ENCODE measurements around the gene RELA. TPM values are rescaled to one million over a fixed set of nuclear protein-coding genes. Genes with fewer than 3 reads are reported as not detected.
"Not testable (repeated sequence)": the region's sequence is repeated elsewhere in the genome, so short reads cannot be mapped to it uniquely, and the experiment has no call there.

Gene RELA
- polyA plus RNA-seq, 4 donors, result 32.2 to 46.9 (median 36.7) TPM

GRCh38 chr11:65641297-65642013 lies 21.3 kb downstream of the RELA start:
- Histone ChIP-seq H3K27ac (ENCODE audit: low read depth in 1 of 3, low read length in 2 of 3) (peak overlapping the region in 1 of 3 donors; percentile 79), H3K4me1 (ENCODE audit: control insufficient read depth in 3 of 3, insufficient read depth in 2 of 3, low read depth in 1 of 3, low read length in 2 of 3) (peaks cover 0 to 38% (median 2%) of the 10 kb centered on the region in 3 donors), H3K36me3 (ENCODE audit: control insufficient read depth in 3 of 3, insufficient read depth in 2 of 3, low read depth in 1 of 3, low read length in 3 of 3) (peaks cover 3 to 59% (median 11%) of the 10 kb centered on the region in 3 donors), H3K9me3 (ENCODE audit: control insufficient read depth in 2 of 2, insufficient read depth in 1 of 2, low read depth in 1 of 2, low read length in 1 of 2) (no peaks in the 10 kb centered on the region), H3K4me3 (ENCODE audit: low read depth in 1 of 3, low read length in 3 of 3) (peak overlapping the region in 2 of 3 donors; percentile 31 to 40), H3K27me3 (ENCODE audit: control insufficient read depth in 3 of 3, insufficient read depth in 3 of 3, low read length in 3 of 3) (peaks cover 0 to 15% (median 0%) of the 10 kb centered on the region in 3 donors)
- DNase-seq (no peak), FAIRE-seq (no peak)
- 70 to 76% (median 73%) methylated on average over 16 of the region's 16 CpGs for WGBS, 3 donors

- peaks cover 0 to 15% (median 0%) of the 10 kb centered on the region in 3 donors for H3K27me3 ChIP-seq (ENCODE audit: control insufficient read depth in 3 of 3, insufficient read depth in 3 of 3, low read length in 3 of 3)
- peaks cover 0 to 37% (median 2%) of the 10 kb centered on the region in 3 donors for H3K4me1 ChIP-seq (ENCODE audit: control insufficient read depth in 3 of 3, insufficient read depth in 2 of 3, low read depth in 1 of 3, low read length in 2 of 3)
- no peak for FAIRE-seq
- no peaks in the 10 kb centered on the region for H3K9me3 ChIP-seq (ENCODE audit: control insufficient read depth in 2 of 2, insufficient read depth in 1 of 2, low read depth in 1 of 2, low read length in 1 of 2)
- peak overlapping the region; percentile 18 to 79 (median 69) for H3K27ac ChIP-seq (ENCODE audit: low read depth in 1 of 3, low read length in 2 of 3)
- peaks cover 5 to 59% (median 11%) of the 10 kb centered on the region in 3 donors for H3K36me3 ChIP-seq (ENCODE audit: control insufficient read depth in 3 of 3, insufficient read depth in 2 of 3, low read depth in 1 of 3, low read length in 3 of 3)
- DNase-seq, result peak in 1 of 2 donors; percentile 42
- peak overlapping the region in 2 of 3 donors; percentile 31 to 40 for H3K4me3 ChIP-seq (ENCODE audit: low read depth in 1 of 3, low read length in 3 of 3)
- WGBS, 3 donors, result 61 to 82% (median 68%) methylated on average over 23 to 35 of the region's 35 CpGs
Measured at GRCh38 chr11:65640483-65641296, 22.0 kb downstream of the RELA start.

- peak in 1 of 2 donors; percentile 59 for DNase-seq
- H3K9me3 ChIP-seq (ENCODE audit: control insufficient read depth in 2 of 2, insufficient read depth in 1 of 2, low read depth in 1 of 2, low read length in 1 of 2), result no peaks in the 10 kb centered on the region
- peak overlapping the region; percentile 18 to 79 (median 69) for H3K27ac ChIP-seq (ENCODE audit: low read depth in 1 of 3, low read length in 2 of 3)
- H3K36me3 ChIP-seq (ENCODE audit: control insufficient read depth in 3 of 3, insufficient read depth in 2 of 3, low read depth in 1 of 3, low read length in 3 of 3), result peaks cover 12 to 60% (median 17%) of the 10 kb centered on the region in 3 donors
- FAIRE-seq, result no peak
- H3K4me1 ChIP-seq (ENCODE audit: control insufficient read depth in 3 of 3, insufficient read depth in 2 of 3, low read depth in 1 of 3, low read length in 2 of 3), result peaks cover 0 to 30% (median 2%) of the 10 kb centered on the region in 3 donors
- WGBS, 3 donors, result 46 to 53% (median 53%) methylated on average over 8 of the region's 8 CpGs
- H3K27me3 ChIP-seq (ENCODE audit: control insufficient read depth in 3 of 3, insufficient read depth in 3 of 3, low read length in 3 of 3), result peaks cover 0 to 15% (median 0%) of the 10 kb centered on the region in 3 donors
- H3K4me3 ChIP-seq (ENCODE audit: low read depth in 1 of 3, low read length in 3 of 3), result peak overlapping the region in 2 of 3 donors; percentile 29 to 31
Measured at GRCh38 chr11:65639623-65640482, 22.9 kb downstream of the RELA start.

GRCh38 chr11:65639228-65639597 lies 23.5 kb downstream of the RELA start:
- FAIRE-seq; H3K9me3 ChIP-seq (ENCODE audit: control insufficient read depth in 2 of 2, insufficient read depth in 1 of 2, low read depth in 1 of 2, low read length in 1 of 2); DNase-seq; H3K4me3 ChIP-seq (ENCODE audit: low read depth in 1 of 3, low read length in 3 of 3): not testable (repeated sequence)
- WGBS, 3 donors, result 71 to 90% (median 78%) methylated on average over 9 of the region's 9 CpGs
- peak overlapping the region in 1 of 3 donors; percentile 71 for H3K27ac ChIP-seq (ENCODE audit: low read depth in 1 of 3, low read length in 2 of 3)
- peaks cover 14 to 61% (median 17%) of the 10 kb centered on the region in 3 donors for H3K36me3 ChIP-seq (ENCODE audit: control insufficient read depth in 3 of 3, insufficient read depth in 2 of 3, low read depth in 1 of 3, low read length in 3 of 3)
- peaks cover 0 to 24% (median 2%) of the 10 kb centered on the region in 3 donors for H3K4me1 ChIP-seq (ENCODE audit: control insufficient read depth in 3 of 3, insufficient read depth in 2 of 3, low read depth in 1 of 3, low read length in 2 of 3)
- H3K27me3 ChIP-seq (ENCODE audit: control insufficient read depth in 3 of 3, insufficient read depth in 3 of 3, low read length in 3 of 3), result peaks cover 0 to 15% (median 0%) of the 10 kb centered on the region in 3 donors

GRCh38 chr11:65637794-65638419 lies 24.8 kb downstream of the RELA start, which contains the start of gene SIPA1:
TSS of gene SIPA1 (plus strand) at chr11:65638101. CDS start at chr11:65640922, 2,821 bp downstream.
- Histone ChIP-seq H3K27me3 (ENCODE audit: control insufficient read depth in 3 of 3, insufficient read depth in 3 of 3, low read length in 3 of 3) (peaks cover 0 to 15% (median 0%) of the 10 kb centered on the region in 3 donors), H3K36me3 (ENCODE audit: control insufficient read depth in 3 of 3, insufficient read depth in 2 of 3, low read depth in 1 of 3, low read length in 3 of 3) (peaks cover 15 to 69% (median 17%) of the 10 kb centered on the region in 3 donors), H3K9me3 (ENCODE audit: control insufficient read depth in 2 of 2, insufficient read depth in 1 of 2, low read depth in 1 of 2, low read length in 1 of 2) (no peaks in the 10 kb centered on the region), H3K27ac (ENCODE audit: low read depth in 1 of 3, low read length in 2 of 3) (peak within 1 kb of the TSS; percentile 68 to 94 (median 75)), H3K4me1 (ENCODE audit: control insufficient read depth in 3 of 3, insufficient read depth in 2 of 3, low read depth in 1 of 3, low read length in 2 of 3) (peaks cover 0 to 18% (median 2%) of the 10 kb centered on the region in 3 donors), H3K4me3 (ENCODE audit: low read depth in 1 of 3, low read length in 3 of 3) (peak within 1 kb of the TSS; percentile 58 to 72 (median 71))
- 4 to 8% (median 6%) methylated on average over 26 to 46 of the region's 46 CpGs for WGBS, 3 donors
- DNase-seq (peak; percentile 62 to 88), FAIRE-seq (no peak)

GRCh38 chr11:65637032-65637557 lies 25.6 kb downstream of the RELA start:
- FAIRE-seq (no peak), DNase-seq (no peak)
- peak overlapping the region; percentile 13 to 94 (median 38) for H3K27ac ChIP-seq (ENCODE audit: low read depth in 1 of 3, low read length in 2 of 3)
- WGBS, 3 donors, result 80 to 89% (median 88%) methylated on average over 3 of the region's 3 CpGs
- H3K27me3 ChIP-seq (ENCODE audit: control insufficient read depth in 3 of 3, insufficient read depth in 3 of 3, low read length in 3 of 3), result peaks cover 0 to 9% (median 0%) of the 10 kb centered on the region in 3 donors
- H3K4me1 ChIP-seq (ENCODE audit: control insufficient read depth in 3 of 3, insufficient read depth in 2 of 3, low read depth in 1 of 3, low read length in 2 of 3), result peaks cover 0 to 13% (median 2%) of the 10 kb centered on the region in 3 donors
- no peaks in the 10 kb centered on the region for H3K9me3 ChIP-seq (ENCODE audit: control insufficient read depth in 2 of 2, insufficient read depth in 1 of 2, low read depth in 1 of 2, low read length in 1 of 2)
- no peak overlapping the region for H3K4me3 ChIP-seq (ENCODE audit: low read depth in 1 of 3, low read length in 3 of 3)
- H3K36me3 ChIP-seq (ENCODE audit: control insufficient read depth in 3 of 3, insufficient read depth in 2 of 3, low read depth in 1 of 3, low read length in 3 of 3), result peaks cover 15 to 71% (median 19%) of the 10 kb centered on the region in 3 donors
